GM19372 (cell line): ENCODE measurements around the gene DNAH14.
A peak's percentile ranks its signal among the peaks of the same experiment; 100 is the strongest.

Source experiments
- ATAC-seq: cut with Tn5 transposase; IDR thresholded peaks from one replicate; pipeline ENCODE4 v1.9.1; 2021; ENCODE audit warnings: mild to moderate bottlenecking, low read depth, moderate library complexity; ENCODE audit not compliant: unreplicated experiment

The DNAH14 gene

GRCh38 chr1:225422795-225423517, 493.5 kb downstream of the DNAH14 start:
- no peak for ATAC-seq

GRCh38 chr1:225423518-225423855, 494.0 kb downstream of the DNAH14 start:
- ATAC-seq: no peak

GRCh38 chr1:225424562-225425200, 495.2 kb downstream of the DNAH14 start:
- ATAC-seq: no peak

GRCh38 chr1:225425201-225425786, 495.8 kb downstream of the DNAH14 start:
- no peak for ATAC-seq

- no peak for ATAC-seq
These were observed 497.1 kb downstream of the DNAH14 start for GRCh38 chr1:225426395-225427234.

- peak; percentile 30 for ATAC-seq
These were observed 498.0 kb downstream of the DNAH14 start, which contains the start of gene LBR for GRCh38 chr1:225427235-225428067. Gene LBR, minus strand, starts transcription at chr1:225428038. Its CDS starts 3,963 bp downstream, at chr1:225424075.

GRCh38 chr1:225428068-225428880, 498.8 kb downstream of the DNAH14 start:
- ATAC-seq: peak; percentile 87

GRCh38 chr1:225428881-225429455, 499.5 kb downstream of the DNAH14 start:
- no peak for ATAC-seq

- no peak for ATAC-seq
These were observed 500.8 kb downstream of the DNAH14 start for GRCh38 chr1:225430301-225430700.

GRCh38 chr1:225431081-225431863, 501.8 kb downstream of the DNAH14 start:
- ATAC-seq: no peak

GRCh38 chr1:225434046-225434445, 504.6 kb downstream of the DNAH14 start:
- no peak for ATAC-seq

GRCh38 chr1:225435076-225435475, 505.6 kb downstream of the DNAH14 start:
- no peak for ATAC-seq

GRCh38 chr1:225435487-225435886, 506.0 kb downstream of the DNAH14 start:
- no peak for ATAC-seq

- no peak for ATAC-seq
These were observed 506.5 kb downstream of the DNAH14 start for GRCh38 chr1:225435957-225436392.

GRCh38 chr1:225437710-225438437, 508.4 kb downstream of the DNAH14 start:
- no peak for ATAC-seq

GRCh38 chr1:225440380-225441221, 511.1 kb downstream of the DNAH14 start:
- ATAC-seq: no peak
